GM12878 (cell line): ENCODE measurements around the gene DDAH1. TPM values are rescaled to one million over a fixed set of nuclear protein-coding genes. Genes with fewer than 3 reads are reported as not detected.

Source experiments
- ATAC-seq: fragments of 200-7000 bp; cut with Tn5 transposase; 3 replicates; pipeline ENCODE4 v1.9.1; 2020; ENCODE audit warnings: mild to moderate bottlenecking, moderate library complexity
- BruUV-seq: library from RNA; stranded (reverse); fragments of 400-500 nt; replicated peaks from 2 replicates; lab custom pipeline; 2021; lab: Mats Ljungman, UMichigan
- CTCF ChIA-PET: fragments of 300-600 bp; sonication (Branson Sonifier 250); formaldehyde crosslinking; extraction: SDS; loops from one replicate; lab custom pipeline; 2021; ENCODE audit warnings: inconsistent platforms; lab: Yijun Ruan, JAX
- POLR2A ChIA-PET: fragments of 350-600 bp; formaldehyde crosslinking; extraction: SDS; loops from one replicate; lab custom pipeline; 2021; ENCODE audit warnings: inconsistent platforms; lab: Charles Lee
- RAD21 ChIA-PET: fragments of 300-600 bp; sonication (Branson Sonifier 250); formaldehyde crosslinking; loops from one replicate; lab custom pipeline; 2023; ENCODE audit warnings: antibody characterized with exemption; ENCODE audit not compliant: unreplicated experiment; lab: Charles Lee
- SMC1A ChIA-PET: fragments of 300-600 bp; sonication (Branson Sonifier 250); formaldehyde crosslinking; loops from one replicate; lab custom pipeline; 2023; ENCODE audit not compliant: unreplicated experiment, uncharacterized antibody; lab: Charles Lee
- DNase-seq: peaks from one replicate; pipeline ENCODE4 v3.0.0-alpha.2; 2011; ENCODE audit warnings: low read depth, low spot score
- FAIRE-seq: peaks from 3 replicates; lab custom pipeline; 2011; peaks lifted over from hg19 to GRCh38; lab: Jason Lieb, UNC
- H2AFZ ChIP-seq: 2 replicates; pipeline ENCODE4 v1.6.0; 2011; ENCODE audit warnings: low read depth, low read length, control low read depth; ENCODE audit not compliant: control insufficient read depth
- H3K27ac ChIP-seq: 2 replicates; pipeline ENCODE4 v1.5.1; 2011; ENCODE audit warnings: control low read depth; ENCODE audit not compliant: control insufficient read depth, insufficient read depth
- H3K27me3 ChIP-seq, 2 experiments: replicated peaks in 1 of 2; 2 replicates each; pipeline versions ENCODE4 v1.6.0 to v1.6.1; 2011; ENCODE audit warnings: low read length in 1 of 2; ENCODE audit not compliant: control insufficient read depth in 2 of 2, insufficient read depth in 2 of 2
- H3K36me3 ChIP-seq, 2 experiments: 2 replicates each; pipeline ENCODE4 v1.5.1; 2011; ENCODE audit warnings: low read length in 1 of 2; ENCODE audit not compliant: control insufficient read depth in 2 of 2, insufficient read depth in 2 of 2
- H3K4me1 ChIP-seq: 2 replicates; pipeline ENCODE4 v1.6.1; 2011; ENCODE audit warnings: mild to moderate bottlenecking, low read length, moderate library complexity, mixed read lengths; ENCODE audit not compliant: control insufficient read depth, insufficient read depth
- H3K4me2 ChIP-seq: 2 replicates; pipeline ENCODE4 v1.6.0; 2011; ENCODE audit warnings: control low read depth; ENCODE audit not compliant: control insufficient read depth, insufficient read depth
- H3K4me3 ChIP-seq: fragments of 200-600 bp; sonication (generic); 2 replicates; pipeline ENCODE4 v1.5.1; 2016
- H3K79me2 ChIP-seq: 2 replicates; pipeline ENCODE4 v1.6.0; 2011; ENCODE audit warnings: low read length; ENCODE audit not compliant: control insufficient read depth, insufficient read depth
- H3K9ac ChIP-seq: 2 replicates; pipeline ENCODE4 v1.8.0; 2011; ENCODE audit warnings: low read length, control low read depth, mixed read lengths; ENCODE audit not compliant: control insufficient read depth, insufficient read depth
- H3K9me3 ChIP-seq: replicated peaks from 3 replicates; pipeline ENCODE4 v1.5.1; 2011; ENCODE audit warnings: mild to moderate bottlenecking, low read length; ENCODE audit not compliant: control insufficient read depth, insufficient read depth
- H4K20me1 ChIP-seq: 2 replicates; pipeline ENCODE4 v1.6.0; 2011; ENCODE audit not compliant: control insufficient read depth, insufficient read depth
- ASH2L ChIP-seq: fragments of 300-600, 200-600 bp; sonication (generic); IDR thresholded peaks from 2 replicates; pipeline ENCODE4 v1.6.1; 2017; ENCODE audit warnings: low read depth, mild to moderate bottlenecking, borderline replicate concordance
- BMI1 ChIP-seq: fragments of 450-650 bp; IDR thresholded peaks from 2 replicates; pipeline ENCODE4 v1.6.1; 2016; ENCODE audit warnings: mild to moderate bottlenecking, moderate library complexity, borderline replicate concordance
- CHD4 ChIP-seq: fragments of 200-600 bp; sonication (generic); IDR thresholded peaks from 2 replicates; pipeline ENCODE4 v1.6.1; 2016; ENCODE audit warnings: mild to moderate bottlenecking
- CREM ChIP-seq: IDR thresholded peaks from 2 replicates; pipeline ENCODE4 v1.6.1; 2014; ENCODE audit warnings: antibody characterized with exemption, low read depth
- EED ChIP-seq: sonication (generic); IDR thresholded peaks from 2 replicates; pipeline ENCODE4 v1.6.1; 2016; ENCODE audit warnings: antibody characterized with exemption, low read depth
- FOS ChIP-seq: IDR thresholded peaks from 3 replicates; pipeline ENCODE4 v1.6.1; 2011; ENCODE audit warnings: borderline replicate concordance; ENCODE audit not compliant: insufficient read length; ENCODE audit errors: extremely low read depth
- HDAC6 ChIP-seq: fragments of 200-600 bp; sonication (generic); IDR thresholded peaks from one replicate; pipeline ENCODE4 v1.8.0; 2017; ENCODE audit warnings: antibody characterized with exemption; ENCODE audit not compliant: unreplicated experiment
- HDGF ChIP-seq: fragments of 450-650 bp; IDR thresholded peaks from 2 replicates; pipeline ENCODE4 v1.6.1; 2016; ENCODE audit warnings: antibody characterized with exemption
- KDM1A ChIP-seq: fragments of 200-600 bp; sonication (generic); IDR thresholded peaks from 2 replicates; pipeline ENCODE4 v1.6.1; 2016; ENCODE audit warnings: borderline replicate concordance
- MEF2A ChIP-seq: IDR thresholded peaks from 2 replicates; pipeline ENCODE4 v1.6.1; 2011; ENCODE audit warnings: low read depth, mild to moderate bottlenecking, low read length, moderate library complexity; ENCODE audit not compliant: insufficient read depth
- MTA2 ChIP-seq: fragments of 450-650 bp; IDR thresholded peaks from 2 replicates; pipeline ENCODE4 v1.6.1; 2016; ENCODE audit warnings: low read depth, mild to moderate bottlenecking, moderate library complexity
- NR2F1 ChIP-seq: fragments of 450-650 bp; conservative IDR thresholded peaks from 2 replicates; pipeline ENCODE4 v1.6.1; 2017; ENCODE audit warnings: mild to moderate bottlenecking
- POLR2AphosphoS5 ChIP-seq: IDR thresholded peaks from 2 replicates; pipeline ENCODE4 v1.6.1; 2011; ENCODE audit warnings: mild to moderate bottlenecking, low read length, inconsistent platforms
- RBBP5 ChIP-seq: fragments of 200-600 bp; sonication (generic); conservative IDR thresholded peaks from 2 replicates; pipeline ENCODE4 v1.6.1; 2016
- RUNX3 ChIP-seq: IDR thresholded peaks from 2 replicates; pipeline ENCODE4 v1.6.1; 2012; ENCODE audit warnings: low read length, inconsistent platforms
- STAT3 ChIP-seq: IDR thresholded peaks from 2 replicates; pipeline ENCODE4 v1.6.1; 2011; ENCODE audit warnings: low read depth, low read length, improper control_type of control experiment
- TBL1XR1 ChIP-seq: IDR thresholded peaks from 2 replicates; pipeline ENCODE4 v1.6.1; 2012; ENCODE audit warnings: low read depth, low read length, improper control_type of control experiment
- TCF12 ChIP-seq: IDR thresholded peaks from 2 replicates; pipeline ENCODE4 v1.6.1; 2011; ENCODE audit warnings: low read depth, mild to moderate bottlenecking, low read length
- YBX1 ChIP-seq: fragments of 450-650 bp; IDR thresholded peaks from 2 replicates; pipeline ENCODE4 v1.6.1; 2016; ENCODE audit warnings: antibody characterized with exemption
- ZNF217 ChIP-seq: fragments of 450-650 bp; IDR thresholded peaks from 2 replicates; pipeline ENCODE4 v1.6.1; 2017; ENCODE audit warnings: antibody characterized with exemption, mild to moderate bottlenecking
- ZNF622 ChIP-seq: fragments of 450-650 bp; IDR thresholded peaks from 2 replicates; pipeline ENCODE4 v1.6.1; 2017; ENCODE audit warnings: mild to moderate bottlenecking, inconsistent platforms
- WGBS: methylation state at CpG from one replicate; pipeline ENCODE4 v1.1.6; 2016; ENCODE audit warnings: low lambda C conversion rate; ENCODE audit not compliant: insufficient replicate concordance, insufficient coverage; ENCODE audit errors: missing lambda C conversion rate; 5-methylcytosine and 5-hydroxymethylcytosine counted together
- in situ Hi-C: fragments of 300-500 bp; cut with MboI; formaldehyde crosslinking; loops from 9 replicates; pipeline ENCODE4 v1.14.3; 2018; ENCODE audit warnings: mixed read lengths
- intact Hi-C: fragments of 100-400 bp; cut with micrococcal nuclease; formaldehyde crosslinking; loops from one replicate; pipeline ENCODE4 v1.14.2; 2022; ENCODE audit not compliant: unreplicated experiment
- polyA plus RNA-seq, 11 experiments: library from polyadenylated mRNA; depleted of rRNA in 4 of 11; unstranded in 6 of 11; stranded (reverse) in 5 of 11; fragments of >200 nt; fragmentation: Nextera tagmentation in 4 of 11; fragmentation: Illumina TruSeq in 1 of 11; extraction: Ambion mirVana in 4 of 11; extraction: Trizol in 1 of 11; gene quantifications; 1 replicate in 1 of 11; 2 replicates in 10 of 11; pipeline versions ENCODE4 v1.2.1 to v1.2.3, GENCODE V29; 2011 to 2016; ENCODE audit warnings: inconsistent platforms in 2 of 11, missing spikeins in 2 of 11, low read depth in 1 of 11
- total RNA-seq, 4 experiments: library from RNA; depleted of rRNA in 3 of 4; stranded (reverse); fragments of >200 nt in 3 of 4; fragmentation: Illumina TruSeq in 1 of 4; extraction: Trizol in 1 of 4; gene quantifications; 2 replicates each; pipeline versions ENCODE4 v1.2.1 to v1.2.3, GENCODE V29; 2013 to 2021

The DDAH1 gene
- total and polyA plus RNA-seq, 10 of the 15 experiments (the other 5 are each of a cell fraction or from before 2014, with no cell fraction given): 0.07 to 0.88 (median 0.27) TPM; not detected in 6

DNA sequence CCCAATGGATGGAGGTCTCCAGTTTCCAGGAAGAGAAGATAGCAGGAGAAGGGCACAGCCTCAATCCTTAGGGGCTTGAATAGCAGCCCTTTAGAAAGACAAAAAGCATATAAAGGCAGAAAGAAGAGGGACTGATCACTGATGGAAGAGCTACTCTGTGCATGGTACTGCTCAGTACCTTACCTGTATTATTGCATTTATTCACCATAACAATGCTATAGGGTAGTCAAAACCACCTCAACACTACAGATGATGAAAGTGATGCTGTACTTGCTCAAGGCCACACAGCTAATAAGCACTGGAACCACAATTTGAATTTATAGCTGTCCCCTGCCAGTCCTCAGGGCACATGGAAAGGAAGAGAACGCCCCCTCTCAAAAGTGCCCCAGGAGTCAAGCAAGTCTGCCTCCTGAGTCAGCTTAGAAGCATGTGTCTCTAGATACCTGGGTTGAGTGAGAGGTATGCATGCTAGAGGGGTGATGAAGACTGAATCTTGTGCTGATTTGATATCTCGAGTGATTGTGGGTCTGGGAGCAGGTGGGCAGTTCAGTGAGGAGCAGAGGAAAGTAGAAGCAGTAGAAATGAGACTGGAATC lies 13.6 kb downstream of the DDAH1 start (continued):
- TF ChIP-seq TBL1XR1 (no peak), CREM (no peak), EED (no peak), ASH2L (no peak)
- TF ChIP-seq, all 136 proteins: peak for 0

DNA sequence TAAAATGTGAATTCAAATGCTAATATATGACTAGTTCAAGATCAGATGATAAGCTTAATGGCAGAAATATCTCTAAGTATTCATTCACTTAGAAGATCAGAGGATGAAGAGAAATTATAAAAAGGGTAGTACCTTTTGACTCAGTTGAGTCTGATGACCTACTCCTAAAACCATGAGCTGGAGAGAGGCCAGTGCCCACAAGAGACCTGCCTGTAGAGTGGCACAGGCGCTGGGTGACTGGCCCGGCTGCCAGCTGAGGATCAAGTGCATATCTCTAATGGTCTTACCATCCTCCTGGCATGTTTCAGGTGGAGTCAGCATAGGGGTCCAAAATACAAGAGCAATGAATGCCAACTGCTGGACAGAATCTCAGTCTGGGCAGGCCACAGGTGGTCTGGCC lies 14.1 kb downstream of the DDAH1 start:
- no TSS peak for BruUV-seq
- ChIA-PET RAD21 (no interaction called here), CTCF (no interaction called here), POLR2A (no interaction called here), SMC1A (interaction anchor here (1.5 kb wide), 1 partner anchor 12 kb away, joined by 3 read pairs; no protein-coding TSS in a partner anchor)
- no peaks in the 10 kb centered on the region for H3K9me3 ChIP-seq
- H2AFZ ChIP-seq: no peak overlapping the region
- no peaks in the 10 kb centered on the region; a peak in 1 of 4 replicates for H3K27me3 ChIP-seq
- H3K4me1 ChIP-seq: no peaks in the 10 kb centered on the region
- DNase-seq (no peak), ATAC-seq (no peak), FAIRE-seq (no peak)
- in situ Hi-C loops (no loop called here), intact Hi-C loops (no loop called here)
- H3K9ac ChIP-seq: no peak overlapping the region
- no peaks in the 10 kb centered on the region for H3K79me2 ChIP-seq
- H3K27ac ChIP-seq: no peak overlapping the region
- H4K20me1 ChIP-seq: no peaks in the 10 kb centered on the region
- H3K4me2 ChIP-seq: no peak overlapping the region
- H3K4me3 ChIP-seq: no peak overlapping the region
- WGBS: 96% methylated on average over 2 of the region's 2 CpGs
- no peaks in the 10 kb centered on the region for H3K36me3 ChIP-seq
- no peak for TF ChIP-seq KDM1A
- TF ChIP-seq HDAC6: no peak
- TF ChIP-seq RUNX3: no peak
- no peak for TF ChIP-seq BMI1
- no peak for TF ChIP-seq RBBP5
- no peak for TF ChIP-seq POLR2AphosphoS5
- no peak for TF ChIP-seq YBX1
- TF ChIP-seq FOS: no peak
- TF ChIP-seq MTA2: no peak
- TF ChIP-seq STAT3: no peak
- no peak for TF ChIP-seq ZNF217
- TF ChIP-seq MEF2A: no peak
- TF ChIP-seq NR2F1: no peak
- TF ChIP-seq CHD4: no peak
- TF ChIP-seq HDGF: no peak
- no peak for TF ChIP-seq ZNF622
- no peak for TF ChIP-seq ASH2L
- TF ChIP-seq TBL1XR1: no peak
- TF ChIP-seq TCF12: no peak
